ENCODE data around the gene NUP43. TPM values are rescaled to one million over a fixed set of nuclear protein-coding genes. Genes with fewer than 3 reads are reported as not detected.

The NUP43 gene
- total RNA-seq, 6 donors from 2014 or later = 11.1 to 29.3 (median 19.1) TPM

GRCh38 chr6:149717255-149717587, 29.1 kb downstream of the NUP43 start:
- H3K4me3 ChIP-seq = peak overlapping the region; percentile 55 to 92 (median 78)
- H3K36me3 ChIP-seq = peaks cover 0 to 2% (median 0%) of the 10 kb centered on the region in 4 donors
- peak overlapping the region; percentile 96 to 100 (median 98) for H3K27ac ChIP-seq
- no peaks in the 10 kb centered on the region for H3K27me3 ChIP-seq
- WGBS, 2 donors = 0% methylated on average over 9 of the region's 9 CpGs
- DNase-seq (no peak), ATAC-seq (ENCODE audit: low FRiP score in 2 of 2) (peak; percentile 0 to 3)
- TF ChIP-seq, protein P1, sequence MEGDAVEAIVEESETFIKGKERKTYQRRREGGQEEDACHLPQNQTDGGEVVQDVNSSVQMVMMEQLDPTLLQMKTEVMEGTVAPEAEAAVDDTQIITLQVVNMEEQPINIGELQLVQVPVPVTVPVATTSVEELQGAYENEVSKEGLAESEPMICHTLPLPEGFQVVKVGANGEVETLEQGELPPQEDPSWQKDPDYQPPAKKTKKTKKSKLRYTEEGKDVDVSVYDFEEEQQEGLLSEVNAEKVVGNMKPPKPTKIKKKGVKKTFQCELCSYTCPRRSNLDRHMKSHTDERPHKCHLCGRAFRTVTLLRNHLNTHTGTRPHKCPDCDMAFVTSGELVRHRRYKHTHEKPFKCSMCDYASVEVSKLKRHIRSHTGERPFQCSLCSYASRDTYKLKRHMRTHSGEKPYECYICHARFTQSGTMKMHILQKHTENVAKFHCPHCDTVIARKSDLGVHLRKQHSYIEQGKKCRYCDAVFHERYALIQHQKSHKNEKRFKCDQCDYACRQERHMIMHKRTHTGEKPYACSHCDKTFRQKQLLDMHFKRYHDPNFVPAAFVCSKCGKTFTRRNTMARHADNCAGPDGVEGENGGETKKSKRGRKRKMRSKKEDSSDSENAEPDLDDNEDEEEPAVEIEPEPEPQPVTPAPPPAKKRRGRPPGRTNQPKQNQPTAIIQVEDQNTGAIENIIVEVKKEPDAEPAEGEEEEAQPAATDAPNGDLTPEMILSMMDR (IDR thresholded peaks at IDR 0.05) = no peak
- TF ChIP-seq EP300 (IDR thresholded peaks at IDR 0.05) = no peak
- no peak for TF ChIP-seq POLR2A (IDR thresholded peaks at IDR 0.05)
- no peak for TF ChIP-seq POLR2AphosphoS5 (IDR thresholded peaks at IDR 0.05)
- peaks cover 18 to 34% (median 21%) of the 10 kb centered on the region in 4 donors for H3K4me1 ChIP-seq
- H3K9me3 ChIP-seq = no peaks in the 10 kb centered on the region

DNA sequence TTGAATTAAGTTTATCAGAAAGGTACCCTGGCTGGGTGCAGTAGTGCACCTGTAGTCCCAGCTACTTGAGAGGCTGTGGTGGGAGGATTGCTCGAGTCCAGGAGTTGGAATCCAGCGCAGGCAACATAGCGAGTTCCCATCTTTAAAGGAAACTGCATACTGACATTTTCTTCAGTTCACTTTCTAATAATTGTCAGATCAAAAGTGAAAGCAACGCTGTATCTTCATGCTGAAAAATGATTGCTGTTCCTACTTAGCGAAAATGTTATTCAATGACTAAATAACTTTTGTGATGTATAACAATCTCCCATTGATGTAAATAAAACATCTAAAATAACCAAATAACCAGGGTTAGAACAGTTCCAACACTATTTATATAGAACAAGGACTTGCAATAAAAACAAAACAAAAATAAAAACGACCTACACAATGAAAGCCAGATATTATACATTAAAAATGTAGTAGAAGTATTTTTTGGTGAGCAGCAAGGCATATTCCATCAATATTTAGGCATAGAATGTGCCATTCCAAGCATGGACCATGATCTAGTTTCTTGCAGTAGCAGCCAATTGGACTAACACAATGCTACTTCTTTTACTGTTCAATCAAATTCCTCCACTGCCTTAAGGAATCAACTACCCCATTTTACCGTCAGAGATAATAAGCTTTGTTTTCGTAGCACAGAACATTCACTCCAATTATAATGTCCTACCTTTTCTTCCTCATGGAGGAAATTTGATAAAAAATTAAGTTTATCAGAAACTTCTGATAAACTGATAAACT, 30.0 kb downstream of the NUP43 start:
- peak overlapping the region in 3 of 4 donors; percentile 77 to 92 (median 80) for H3K4me3 ChIP-seq
- 5 to 7% methylated on average over 8 of the region's 8 CpGs for WGBS, 2 donors
- no peaks in the 10 kb centered on the region for H3K9me3 ChIP-seq
- TF ChIP-seq, protein P1 (IDR thresholded peaks at IDR 0.05) = no peak
- no peak for TF ChIP-seq EP300 (IDR thresholded peaks at IDR 0.05)
- TF ChIP-seq POLR2A (IDR thresholded peaks at IDR 0.05) = no peak
- TF ChIP-seq POLR2AphosphoS5 (IDR thresholded peaks at IDR 0.05) = no peak
- DNase-seq (no peak), ATAC-seq (ENCODE audit: low FRiP score in 2 of 2) (no peak)
- H3K4me1 ChIP-seq = peaks cover 18 to 34% (median 21%) of the 10 kb centered on the region in 4 donors
- peaks cover 0 to 3% (median 0%) of the 10 kb centered on the region in 4 donors for H3K36me3 ChIP-seq
- no peaks in the 10 kb centered on the region for H3K27me3 ChIP-seq
- H3K27ac ChIP-seq = peak overlapping the region; percentile 96 to 100 (median 98)

- no peaks in the 10 kb centered on the region for H3K9me3 ChIP-seq
- WGBS, 2 donors = 94 to 100% methylated on average over 1 of the region's 1 CpG
- no peaks in the 10 kb centered on the region for H3K27me3 ChIP-seq
- no peak overlapping the region for H3K4me3 ChIP-seq
- no peak overlapping the region for H3K27ac ChIP-seq
- H3K4me1 ChIP-seq = peaks cover 19 to 44% (median 28%) of the 10 kb centered on the region in 4 donors
- ATAC-seq (ENCODE audit: low FRiP score in 2 of 2) (no peak), DNase-seq (no peak)
- H3K36me3 ChIP-seq = peaks cover 0 to 3% (median 0%) of the 10 kb centered on the region in 4 donors
- TF ChIP-seq POLR2A (IDR thresholded peaks at IDR 0.05) (no peak), EP300 (IDR thresholded peaks at IDR 0.05) (no peak), POLR2AphosphoS5 (IDR thresholded peaks at IDR 0.05) (no peak)
- TF ChIP-seq, protein P1 (IDR thresholded peaks at IDR 0.05) = no peak
These were observed 31.9 kb downstream of the NUP43 start for GRCh38 chr6:149714442-149714841.

DNA sequence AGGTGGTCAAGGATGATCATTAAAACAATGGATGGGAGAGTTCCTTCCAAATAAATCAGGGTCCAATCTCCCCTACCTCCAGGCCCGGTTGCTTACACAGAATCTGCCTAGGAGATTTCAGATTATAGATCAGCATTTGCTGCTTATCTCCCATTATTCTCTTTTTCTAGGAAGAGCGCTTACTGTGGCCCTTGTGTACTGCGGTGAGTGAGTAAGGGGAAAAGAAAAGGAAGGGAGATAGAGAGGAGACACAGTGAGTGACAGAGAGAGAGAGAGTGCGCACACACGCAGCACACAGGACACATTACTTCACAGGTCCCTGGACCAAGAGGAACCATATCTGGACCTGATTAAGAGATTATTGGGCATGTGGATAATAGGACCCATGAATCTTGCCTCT, 34.6 kb downstream of the NUP43 start:
- peaks cover 26 to 44% (median 38%) of the 10 kb centered on the region in 4 donors for H3K4me1 ChIP-seq
- TF ChIP-seq EP300 (IDR thresholded peaks at IDR 0.05) = no peak
- TF ChIP-seq, protein P1 (IDR thresholded peaks at IDR 0.05) = no peak
- TF ChIP-seq POLR2AphosphoS5 (IDR thresholded peaks at IDR 0.05) = no peak
- TF ChIP-seq POLR2A (IDR thresholded peaks at IDR 0.05) = no peak
- no peak overlapping the region for H3K27ac ChIP-seq
- no peaks in the 10 kb centered on the region for H3K9me3 ChIP-seq
- WGBS, 2 donors = 91 to 95% methylated on average over 5 of the region's 5 CpGs
- DNase-seq (no peak), ATAC-seq (ENCODE audit: low FRiP score in 2 of 2) (no peak)
- no peak overlapping the region for H3K4me3 ChIP-seq
- peaks cover 0 to 3% (median 0%) of the 10 kb centered on the region in 4 donors for H3K36me3 ChIP-seq
- H3K27me3 ChIP-seq = no peaks in the 10 kb centered on the region
